Spleen (tissue), 11 donors: ENCODE measurements around the gene PDGFC. TPM values are rescaled to one million over a fixed set of nuclear protein-coding genes. Genes with fewer than 3 reads are reported as not detected.

Experiments
- DNase-seq: peaks from one replicate; pipeline ENCODE4 v3.0.0-alpha.2; 2020
- H3K27ac ChIP-seq, 8 donors: fragments of 200-600 bp; sonication (generic) in 7 of 8; 1 replicate in 4 of 8; 2 replicates in 4 of 8; pipeline versions ENCODE4 v1.5.0 to v1.8.0; 2016 to 2021; ENCODE audit warnings: inconsistent platforms in 4 of 8, mild to moderate bottlenecking in 4 of 8, moderate library complexity in 1 of 8
- H3K27me3 ChIP-seq, 7 donors: fragments of 200-600 bp; sonication (generic) in 6 of 7; replicated peaks in 1 of 7; 1 replicate in 4 of 7; 2 replicates in 3 of 7; pipeline versions ENCODE4 v1.5.0 to v1.8.0; 2016 to 2021; ENCODE audit warnings: inconsistent platforms in 3 of 7, mild to moderate bottlenecking in 1 of 7
- H3K36me3 ChIP-seq, 6 donors: fragments of 200-600 bp; sonication (generic) in 5 of 6; 1 replicate in 4 of 6; 2 replicates in 2 of 6; pipeline versions ENCODE4 v1.5.0 to v1.8.0; 2016 to 2021; ENCODE audit warnings: inconsistent platforms in 2 of 6
- H3K4me1 ChIP-seq, 6 donors: fragments of 200-600 bp; sonication (generic) in 5 of 6; 1 replicate in 3 of 6; 2 replicates in 3 of 6; pipeline versions ENCODE4 v1.5.0 to v1.8.0; 2016 to 2021; ENCODE audit warnings: inconsistent platforms in 3 of 6
- H3K4me3 ChIP-seq, 8 donors: fragments of 200-600 bp; sonication (generic) in 7 of 8; 1 replicate in 4 of 8; 2 replicates in 4 of 8; pipeline versions ENCODE4 v1.5.0 to v1.8.0; 2016 to 2021; ENCODE audit warnings: inconsistent platforms in 4 of 8, mild to moderate bottlenecking in 4 of 8, moderate library complexity in 2 of 8
- H3K9me3 ChIP-seq, 8 donors: fragments of 200-600 bp; sonication (generic) in 7 of 8; 1 replicate in 4 of 8; 2 replicates in 4 of 8; pipeline versions ENCODE4 v1.5.0 to v1.8.0; 2016 to 2021; ENCODE audit warnings: inconsistent platforms in 4 of 8
- CTCF ChIP-seq, 11 experiments: fragments of 200-600 bp in 7 of 11; fragments of 450-650 bp in 4 of 11; sonication (generic) in 4 of 11; IDR thresholded peaks in 8 of 11; conservative IDR thresholded peaks in 3 of 11; 1 replicate in 7 of 11; 2 replicates in 4 of 11; pipeline versions ENCODE4 v1.4.0 to v1.8.0; 2016 to 2021; ENCODE audit warnings: antibody characterized with exemption in 11 of 11, inconsistent platforms in 4 of 11, mild to moderate bottlenecking in 1 of 11
- POLR2A ChIP-seq, 3 donors: fragments of 450-650 bp; IDR thresholded peaks; one replicate each; pipeline ENCODE4 v1.5.1; 2017; ENCODE audit warnings: antibody characterized with exemption in 3 of 3, mild to moderate bottlenecking in 1 of 3
- POLR2AphosphoS5 ChIP-seq, 3 donors: sonication (generic); formaldehyde crosslinking; IDR thresholded peaks; one replicate each; pipeline ENCODE4 v1.5.1; 2017; ENCODE audit warnings: antibody characterized with exemption in 3 of 3
- whole genome bisulfite sequencing, 5 donors: extraction: QIAGEN DNeasy Blood & Tissue Kit in 3 of 5; methylation state at CpG; one replicate each; pipeline versions ENCODE4 v1.1.5 to v1.1.7; 2013 to 2018; 5-methylcytosine and 5-hydroxymethylcytosine counted together
- intact Hi-C: fragments of 100-400 bp; cut with DNase I; formaldehyde crosslinking; loops from one replicate; pipeline ENCODE4 v1.15.0; 2023; ENCODE audit warnings: low total_unique reads
- polyA plus RNA-seq, 3 donors: library from polyadenylated mRNA; stranded (reverse); fragments of 200-250 nt; gene quantifications; one replicate each; pipeline ENCODE4 v1.2.1, GENCODE V29; 2013
- total RNA-seq, 7 donors: library from RNA; depleted of rRNA in 3 of 7; stranded (reverse); fragments of >200 nt in 3 of 7; fragmentation: NEBNext Ultra II Directional in 4 of 7; extraction: Animal tissue kit (Norgen Biotek cat#: 25700) in 4 of 7; gene quantifications; one replicate each; pipeline versions ENCODE4 v1.1.0 to v1.2.1, GENCODE V29; 2016 to 2021
- donor health status: healthy with polysubstance abuse.
- donor health status: DM: no; HTN: no; CAD: no; lungs with moderate emphysema.
- donor health status: DM: no; HTN: no; CAD: no.
- donor health status: Bipolar disorder and iron deficiency.
- donor health status: healthy.
- donor health status: DM: no; HTN: no; CAD: no.
- donor health status: DM: yes; HTN: yes; CAD: no.

PDGFC gene
- total and polyA plus RNA-seq, 10 donors: 1.6 to 24.7 (median 14.8) TPM

GRCh38 chr4:156915221-156915620, 56.4 kb downstream of the PDGFC start:
- H3K27me3 ChIP-seq: no peaks in the 10 kb centered on the region
- TF ChIP-seq POLR2A (IDR thresholded peaks at IDR 0.05) (no peak), POLR2AphosphoS5 (IDR thresholded peaks at IDR 0.05) (no peak), CTCF (IDR thresholded peaks at IDR 0.05 in 8 of 11, conservative IDR thresholded peaks at IDR 0.05 in 3 of 11) (no peak)
- H3K36me3 ChIP-seq: no peaks in the 10 kb centered on the region
- no peaks in the 10 kb centered on the region for H3K4me1 ChIP-seq
- H3K9me3 ChIP-seq: peaks cover 0 to 17% (median 7%) of the 10 kb centered on the region in 8 donors
- 84 to 93% (median 91%) methylated on average over 2 of the region's 2 CpGs for WGBS, 5 donors
- H3K27ac ChIP-seq: no peak overlapping the region
- intact Hi-C loops: no loop called here
- no peak overlapping the region for H3K4me3 ChIP-seq
- DNase-seq: no peak

GRCh38 chr4:156913234-156913633, 58.4 kb downstream of the PDGFC start:
- no peak for DNase-seq
- intact Hi-C loops: no loop called here
- Histone ChIP-seq H3K9me3 (peaks cover 0 to 17% (median 7%) of the 10 kb centered on the region in 8 donors), H3K4me3 (no peak overlapping the region), H3K4me1 (no peaks in the 10 kb centered on the region), H3K27me3 (no peaks in the 10 kb centered on the region), H3K36me3 (no peaks in the 10 kb centered on the region), H3K27ac (no peak overlapping the region)
- TF ChIP-seq CTCF (IDR thresholded peaks at IDR 0.05 in 8 of 11, conservative IDR thresholded peaks at IDR 0.05 in 3 of 11): no peak
- TF ChIP-seq POLR2A (IDR thresholded peaks at IDR 0.05): no peak
- WGBS, 5 donors: 86 to 94% (median 89%) methylated on average over 4 of the region's 4 CpGs

- 52 to 77% (median 59%) methylated on average over 2 of the region's 2 CpGs for WGBS, 5 donors
- no peak overlapping the region for H3K27ac ChIP-seq
- no peaks in the 10 kb centered on the region for H3K27me3 ChIP-seq
- no peaks in the 10 kb centered on the region for H3K4me1 ChIP-seq
- intact Hi-C loops: no loop called here
- no peaks in the 10 kb centered on the region for H3K36me3 ChIP-seq
- DNase-seq: no peak
- TF ChIP-seq CTCF (IDR thresholded peaks at IDR 0.05 in 8 of 11, conservative IDR thresholded peaks at IDR 0.05 in 3 of 11): no peak
- no peak for TF ChIP-seq POLR2AphosphoS5 (IDR thresholded peaks at IDR 0.05)
- no peak for TF ChIP-seq POLR2A (IDR thresholded peaks at IDR 0.05)
- H3K9me3 ChIP-seq: peaks cover 0 to 13% (median 7%) of the 10 kb centered on the region in 8 donors
- no peak overlapping the region for H3K4me3 ChIP-seq
These were observed 62.6 kb downstream of the PDGFC start for GRCh38 chr4:156909010-156909409.

- H3K4me3 ChIP-seq: no peak overlapping the region
- no peaks in the 10 kb centered on the region for H3K4me1 ChIP-seq
- WGBS, 5 donors: 20 to 40% (median 23%) methylated on average over 2 of the region's 2 CpGs
- no peaks in the 10 kb centered on the region for H3K36me3 ChIP-seq
- intact Hi-C loops: no loop called here
- no peak for DNase-seq
- TF ChIP-seq POLR2A (IDR thresholded peaks at IDR 0.05) (no peak), POLR2AphosphoS5 (IDR thresholded peaks at IDR 0.05) (no peak), CTCF (IDR thresholded peaks at IDR 0.05 in 8 of 11, conservative IDR thresholded peaks at IDR 0.05 in 3 of 11) (no peak)
- no peaks in the 10 kb centered on the region for H3K9me3 ChIP-seq
- no peak overlapping the region for H3K27ac ChIP-seq
- no peaks in the 10 kb centered on the region for H3K27me3 ChIP-seq
These were observed 65.3 kb downstream of the PDGFC start for GRCh38 chr4:156906325-156906724.
